Chondrocyte (in vitro differentiated cells): ENCODE data around the gene STYXL2. TPM values are rescaled to one million over a fixed set of nuclear protein-coding genes. Genes with fewer than 3 reads are reported as not detected.

Experiments used
- DNase-seq: peaks from one replicate; pipeline ENCODE4 v3.0.0; 2021; ENCODE audit warnings: mixed read lengths, low spot score
- H3K27ac Mint-ChIP-seq: one replicate; pipeline ENCODE4 v1.8.0; 2021; ENCODE audit warnings: mild to moderate bottlenecking, moderate library complexity, mixed read lengths; ENCODE audit not compliant: unreplicated experiment
- H3K27me3 Mint-ChIP-seq: 2 replicates; pipeline ENCODE4 v1.8.0; 2021; ENCODE audit warnings: low read depth, mixed read lengths
- H3K36me3 Mint-ChIP-seq: 2 replicates; pipeline ENCODE4 v1.8.0; 2021; ENCODE audit warnings: low read depth, mixed read lengths
- H3K4me1 Mint-ChIP-seq: 2 replicates; pipeline ENCODE4 v1.8.0; 2021; ENCODE audit warnings: low read depth, mild to moderate bottlenecking, mixed read lengths
- H3K4me3 Mint-ChIP-seq: one replicate; pipeline ENCODE4 v1.8.0; 2021; ENCODE audit warnings: mild to moderate bottlenecking, moderate library complexity, mixed read lengths; ENCODE audit not compliant: unreplicated experiment
- H3K9me3 Mint-ChIP-seq: 2 replicates; pipeline ENCODE4 v1.8.0; 2021; ENCODE audit warnings: low read depth, mixed read lengths
- total RNA-seq: library from RNA; stranded (reverse); gene quantifications from 3 replicates; pipeline ENCODE4 v1.2.1, GENCODE V29; 2021
- TF ChIP-seq, protein P1 (sequence below): fragments of 200-600 bp; sonication (generic); IDR thresholded peaks from 2 replicates; pipeline ENCODE4 v1.5.0; 2021; ENCODE audit warnings: antibody characterized with exemption, mild to moderate bottlenecking, moderate library complexity

The STYXL2 gene
- total RNA-seq, 1 donor from 2014 or later: 10.5 TPM

DNA sequence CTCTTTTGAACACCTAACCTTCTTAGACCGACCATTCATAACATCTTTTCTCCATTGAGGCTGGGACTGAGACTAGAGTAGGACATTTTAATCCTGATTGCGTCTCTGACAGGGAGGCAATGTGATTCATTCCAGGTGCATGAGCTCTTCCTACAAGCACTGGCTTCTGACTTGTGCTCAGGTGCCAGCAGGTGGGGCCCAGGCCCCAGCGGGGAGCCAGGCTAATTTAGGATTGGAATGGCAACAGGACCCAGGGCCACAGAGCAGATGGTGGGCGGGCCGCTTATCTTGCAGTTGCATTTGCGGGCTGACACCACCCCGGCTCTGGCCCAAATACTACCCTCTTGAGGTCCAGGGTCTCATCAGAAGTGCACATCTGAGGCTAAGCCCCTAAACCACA, 7.8 kb upstream of the STYXL2 start:
- no peak for DNase-seq
- Mint-ChIP-seq H3K4me3 (no peak overlapping the region), H3K36me3 (no peaks in the 10 kb centered on the region), H3K4me1 (no peaks in the 10 kb centered on the region), H3K27me3 (peaks cover 3% of the 10 kb centered on the region), H3K9me3 (no peaks in the 10 kb centered on the region), H3K27ac (no peak overlapping the region)
- TF ChIP-seq, protein P1, sequence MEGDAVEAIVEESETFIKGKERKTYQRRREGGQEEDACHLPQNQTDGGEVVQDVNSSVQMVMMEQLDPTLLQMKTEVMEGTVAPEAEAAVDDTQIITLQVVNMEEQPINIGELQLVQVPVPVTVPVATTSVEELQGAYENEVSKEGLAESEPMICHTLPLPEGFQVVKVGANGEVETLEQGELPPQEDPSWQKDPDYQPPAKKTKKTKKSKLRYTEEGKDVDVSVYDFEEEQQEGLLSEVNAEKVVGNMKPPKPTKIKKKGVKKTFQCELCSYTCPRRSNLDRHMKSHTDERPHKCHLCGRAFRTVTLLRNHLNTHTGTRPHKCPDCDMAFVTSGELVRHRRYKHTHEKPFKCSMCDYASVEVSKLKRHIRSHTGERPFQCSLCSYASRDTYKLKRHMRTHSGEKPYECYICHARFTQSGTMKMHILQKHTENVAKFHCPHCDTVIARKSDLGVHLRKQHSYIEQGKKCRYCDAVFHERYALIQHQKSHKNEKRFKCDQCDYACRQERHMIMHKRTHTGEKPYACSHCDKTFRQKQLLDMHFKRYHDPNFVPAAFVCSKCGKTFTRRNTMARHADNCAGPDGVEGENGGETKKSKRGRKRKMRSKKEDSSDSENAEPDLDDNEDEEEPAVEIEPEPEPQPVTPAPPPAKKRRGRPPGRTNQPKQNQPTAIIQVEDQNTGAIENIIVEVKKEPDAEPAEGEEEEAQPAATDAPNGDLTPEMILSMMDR: no peak

DNA sequence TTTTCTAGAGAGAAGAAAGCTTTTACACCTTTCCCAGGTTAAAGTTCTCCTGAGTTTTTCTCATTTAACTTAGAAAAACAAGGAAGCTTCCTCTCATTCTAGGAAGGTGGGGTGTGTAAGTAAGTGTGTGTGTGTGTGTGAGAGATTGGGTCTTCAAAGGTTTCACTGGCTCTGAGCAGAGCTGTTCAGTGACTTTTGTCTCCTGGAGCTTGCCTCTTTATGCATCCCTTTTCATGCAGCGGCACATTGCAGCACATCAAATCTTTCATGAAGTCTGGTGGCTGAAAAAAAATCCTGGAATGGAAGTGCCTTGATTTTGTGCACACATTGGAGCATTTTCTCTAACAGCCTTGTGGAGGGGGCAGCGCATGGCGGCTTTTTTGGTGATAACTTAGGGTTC, 7.1 kb upstream of the STYXL2 start:
- Mint-ChIP-seq H3K27me3 (no peaks in the 10 kb centered on the region), H3K27ac (no peak overlapping the region), H3K4me1 (no peaks in the 10 kb centered on the region), H3K4me3 (no peak overlapping the region), H3K36me3 (no peaks in the 10 kb centered on the region), H3K9me3 (no peaks in the 10 kb centered on the region)
- TF ChIP-seq, protein P1: no peak
- no peak for DNase-seq

DNA sequence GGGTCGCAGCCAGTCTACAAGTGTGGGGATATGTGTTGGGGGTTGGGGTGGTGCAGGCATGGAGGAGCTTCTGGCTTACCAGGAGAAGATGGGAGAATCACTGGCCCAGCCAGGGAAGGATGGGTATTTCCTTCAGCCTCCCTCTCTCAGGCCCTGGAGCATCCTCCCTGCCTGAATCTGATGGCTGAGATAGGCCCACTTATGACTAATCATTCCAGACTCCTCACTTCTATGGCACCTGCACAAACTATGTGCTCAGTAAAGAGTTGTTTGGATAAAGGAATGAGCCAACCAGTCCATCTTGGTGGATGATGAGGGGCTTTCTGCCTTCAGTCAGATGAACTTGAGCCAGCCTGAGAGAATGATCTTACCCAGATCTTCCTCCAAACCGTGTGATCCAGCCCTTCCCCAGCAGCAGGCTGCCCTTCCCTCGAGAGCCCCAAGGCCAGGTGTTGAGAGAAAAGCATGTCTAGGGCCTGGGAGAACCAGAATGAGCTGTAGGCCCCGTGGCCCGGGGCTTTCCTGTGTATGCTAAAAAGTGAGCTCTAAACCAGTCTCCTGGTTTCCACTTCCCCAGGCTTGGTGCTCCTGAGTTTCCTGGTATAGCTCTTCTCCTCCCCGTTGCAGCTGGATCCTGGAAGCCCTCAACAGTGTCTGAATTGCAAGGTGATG, 5.0 kb upstream of the STYXL2 start:
- Mint-ChIP-seq H3K4me1 (peaks cover 19% of the 10 kb centered on the region), H3K36me3 (no peaks in the 10 kb centered on the region), H3K9me3 (no peaks in the 10 kb centered on the region)

DNA sequence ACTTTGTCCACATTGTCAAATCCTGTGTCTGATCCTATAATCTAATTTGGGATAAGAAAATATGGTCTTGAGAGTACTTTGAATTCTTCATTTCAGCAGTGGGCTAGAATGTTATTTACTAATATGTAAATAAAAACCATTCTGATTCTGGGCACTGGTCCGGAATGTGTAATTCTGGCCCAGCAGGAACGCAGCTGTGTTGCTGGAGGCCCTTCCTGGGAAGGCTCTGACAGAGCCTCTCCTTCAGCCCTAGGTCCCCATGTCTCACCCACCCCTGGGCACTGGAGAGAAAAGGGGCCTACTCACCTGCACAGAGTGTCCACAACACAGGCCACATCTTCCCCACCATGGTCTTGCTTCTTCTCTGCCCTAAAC, 3.9 kb upstream of the STYXL2 start:
- no peak overlapping the region for H3K27ac Mint-ChIP-seq
- no peak overlapping the region for H3K4me3 Mint-ChIP-seq
- TF ChIP-seq, protein P1: no peak
- H3K4me1 Mint-ChIP-seq: peaks cover 29% of the 10 kb centered on the region
- no peaks in the 10 kb centered on the region for H3K36me3 Mint-ChIP-seq
- H3K9me3 Mint-ChIP-seq: no peaks in the 10 kb centered on the region
- no peak for DNase-seq
- H3K27me3 Mint-ChIP-seq: no peaks in the 10 kb centered on the region

More for the DNA sequence above, 5.0 kb upstream of the STYXL2 start:
- H3K4me3 Mint-ChIP-seq: no peak overlapping the region
- no peaks in the 10 kb centered on the region for H3K27me3 Mint-ChIP-seq
- TF ChIP-seq, protein P1: no peak
- DNase-seq: no peak
- no peak overlapping the region for H3K27ac Mint-ChIP-seq

DNA sequence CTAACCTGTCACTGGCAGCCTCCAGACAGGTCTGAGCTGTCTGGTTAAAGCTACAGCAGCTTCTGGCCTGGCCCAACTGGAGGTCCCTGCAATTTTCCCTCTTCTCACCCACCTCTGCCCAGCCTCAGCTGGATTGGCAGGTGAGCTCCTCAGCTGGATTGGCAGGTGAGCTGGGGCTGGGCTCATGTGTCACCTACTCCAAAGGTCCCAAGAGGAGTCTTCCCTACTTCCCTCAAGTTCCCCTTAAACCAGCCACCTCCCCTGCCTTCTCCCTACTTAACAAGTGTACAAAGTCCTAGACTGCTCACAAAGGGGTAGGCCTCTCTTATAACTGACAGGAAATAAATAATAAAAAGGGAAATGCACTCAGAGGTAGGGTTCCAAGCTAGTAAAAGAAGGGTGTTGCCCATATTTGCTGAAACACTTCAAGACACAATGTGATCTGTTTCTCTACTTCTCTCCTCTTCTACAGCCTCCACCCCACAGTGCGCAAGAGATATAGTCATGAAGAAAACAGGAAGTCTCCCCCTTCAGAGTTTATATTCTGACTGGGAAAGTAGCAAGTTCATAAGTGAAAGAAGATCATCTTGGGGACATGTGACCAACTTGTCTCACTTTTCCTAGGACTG, 3.4 kb upstream of the STYXL2 start, which contains the start of gene GPA33:
GPA33 (minus strand) TSS at position 64 of the 629 bp plus-strand sequence. CDS start 90 bp downstream, outside the sequence.
- H3K27ac Mint-ChIP-seq: no peak within 1 kb of the TSS
- H3K27me3 Mint-ChIP-seq: no peaks in the 10 kb centered on the region
- no peak for DNase-seq
- TF ChIP-seq, protein P1: no peak
- no peaks in the 10 kb centered on the region for H3K36me3 Mint-ChIP-seq
- H3K4me3 Mint-ChIP-seq: no peak within 1 kb of the TSS
- H3K4me1 Mint-ChIP-seq: peaks cover 34% of the 10 kb centered on the region
- H3K9me3 Mint-ChIP-seq: no peaks in the 10 kb centered on the region
